ENCODE measurements around the gene STK24.
A peak's percentile ranks its signal among the peaks of the same experiment; 100 is the strongest.
"Not testable (repeated sequence)": the region's sequence is repeated elsewhere in the genome, so short reads cannot be mapped to it uniquely, and the experiment has no call there.

Gene STK24

DNA sequence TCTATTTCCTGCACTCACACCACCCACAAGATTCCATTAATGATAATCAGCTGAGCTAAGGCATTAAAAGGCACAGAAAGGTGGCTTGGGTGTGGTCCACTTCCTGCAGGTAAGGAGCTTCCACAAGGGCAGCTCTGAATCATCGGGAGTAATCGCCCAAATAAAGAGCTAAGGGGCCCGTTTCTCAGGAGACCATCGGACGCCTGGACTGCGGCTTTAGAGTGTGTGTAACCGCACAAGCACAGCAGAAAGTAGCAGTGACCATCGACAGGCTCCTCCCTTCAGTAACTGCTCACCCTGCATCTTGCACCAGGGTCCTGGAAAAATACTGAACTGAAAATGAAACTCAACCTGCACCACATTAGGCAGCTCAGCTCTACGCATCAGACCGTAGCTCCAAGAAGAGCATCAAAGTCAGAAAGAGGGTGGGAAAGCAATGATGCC lies 6.0 kb downstream of the STK24 start:
- H3K9ac ChIP-seq (ENCODE audit: low read length), result peak overlapping the region; percentile 26; the same call in 1 of the 2 replicates
- H3K27ac ChIP-seq (ENCODE audit: low read length), result peak overlapping the region; percentile 78; the same call in 1 of the 2 replicates
- H3K4me2 ChIP-seq (ENCODE audit: low read depth, low read length), result peak overlapping the region; percentile 85
- H3K36me3 ChIP-seq (replicated peaks; ENCODE audit: insufficient read depth, low read length), result no peaks in the 10 kb centered on the region
- H4K20me1 ChIP-seq (ENCODE audit: insufficient read depth, low read length), result peaks cover 50% of the 10 kb centered on the region
- no peaks in the 10 kb centered on the region for H3K9me3 ChIP-seq (replicated peaks; ENCODE audit: insufficient read depth, low read length)
- H3K9me2 ChIP-seq (replicated peaks; ENCODE audit: insufficient read depth, low read length), result no peaks in the 10 kb centered on the region
- peaks cover 42% of the 10 kb centered on the region for H3K4me1 ChIP-seq (ENCODE audit: low read length)
- TF ChIP-seq, protein P1, sequence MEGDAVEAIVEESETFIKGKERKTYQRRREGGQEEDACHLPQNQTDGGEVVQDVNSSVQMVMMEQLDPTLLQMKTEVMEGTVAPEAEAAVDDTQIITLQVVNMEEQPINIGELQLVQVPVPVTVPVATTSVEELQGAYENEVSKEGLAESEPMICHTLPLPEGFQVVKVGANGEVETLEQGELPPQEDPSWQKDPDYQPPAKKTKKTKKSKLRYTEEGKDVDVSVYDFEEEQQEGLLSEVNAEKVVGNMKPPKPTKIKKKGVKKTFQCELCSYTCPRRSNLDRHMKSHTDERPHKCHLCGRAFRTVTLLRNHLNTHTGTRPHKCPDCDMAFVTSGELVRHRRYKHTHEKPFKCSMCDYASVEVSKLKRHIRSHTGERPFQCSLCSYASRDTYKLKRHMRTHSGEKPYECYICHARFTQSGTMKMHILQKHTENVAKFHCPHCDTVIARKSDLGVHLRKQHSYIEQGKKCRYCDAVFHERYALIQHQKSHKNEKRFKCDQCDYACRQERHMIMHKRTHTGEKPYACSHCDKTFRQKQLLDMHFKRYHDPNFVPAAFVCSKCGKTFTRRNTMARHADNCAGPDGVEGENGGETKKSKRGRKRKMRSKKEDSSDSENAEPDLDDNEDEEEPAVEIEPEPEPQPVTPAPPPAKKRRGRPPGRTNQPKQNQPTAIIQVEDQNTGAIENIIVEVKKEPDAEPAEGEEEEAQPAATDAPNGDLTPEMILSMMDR (IDR thresholded peaks at IDR 0.05; ENCODE audit: low read length), result no peak
- no peak for TF ChIP-seq EZH2phosphoT487 (IDR thresholded peaks at IDR 0.05; ENCODE audit: low read length)
- peaks cover 98% of the 10 kb centered on the region for H3K79me2 ChIP-seq (ENCODE audit: low read length)
- H2AFZ ChIP-seq (ENCODE audit: low read length), result no peak overlapping the region
- H3K4me3 ChIP-seq (ENCODE audit: low read length), result peak overlapping the region; percentile 53
- H3F3A ChIP-seq (ENCODE audit: insufficient read depth, low read length), result peaks cover 38% of the 10 kb centered on the region
- DNase-seq, result peak; percentile 94
- no peaks in the 10 kb centered on the region for H3K27me3 ChIP-seq (replicated peaks; ENCODE audit: insufficient read depth, low read length)

DNA sequence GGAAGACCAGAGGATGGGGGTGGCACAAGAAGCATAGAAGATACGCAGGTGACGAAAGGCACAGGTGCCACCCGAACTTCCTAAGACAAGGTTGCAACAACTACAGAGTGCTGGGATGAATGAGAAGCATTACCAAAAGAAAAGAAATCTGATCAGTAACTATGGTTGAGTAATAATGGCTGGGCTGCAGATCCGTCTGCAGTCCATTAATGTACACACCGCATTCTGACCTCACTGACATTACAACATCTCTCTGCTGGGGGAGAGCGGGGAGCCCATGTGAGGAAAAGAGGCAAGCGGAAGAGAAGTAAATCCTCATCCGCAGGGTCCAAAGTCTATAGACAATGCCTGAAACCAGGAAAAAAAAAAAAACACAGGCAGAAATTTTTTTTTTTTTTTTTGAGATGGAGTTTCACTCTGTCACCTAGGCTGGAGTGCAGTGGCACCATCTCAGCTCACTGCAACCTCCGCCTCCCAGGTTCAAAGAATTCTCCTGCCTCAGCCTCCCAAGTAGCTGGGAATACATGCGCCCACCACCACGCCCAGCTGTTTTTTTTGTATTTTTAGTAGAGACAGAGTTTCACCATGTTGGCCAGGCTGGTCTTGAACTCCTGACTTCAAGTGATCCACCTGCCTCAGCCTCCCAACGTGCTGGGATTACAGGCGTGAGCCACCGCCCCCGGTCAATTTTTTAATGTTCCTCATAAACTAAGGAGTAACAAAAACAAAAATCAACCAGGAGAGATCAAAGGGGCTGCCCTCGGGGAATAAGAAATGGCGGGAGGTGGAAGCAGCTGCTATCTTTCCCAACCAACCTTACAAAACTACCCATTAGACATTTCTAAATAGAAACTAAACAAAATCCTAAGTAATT lies 7.2 kb downstream of the STK24 start:
- H3K9ac ChIP-seq (ENCODE audit: low read length); H3K36me3 ChIP-seq (replicated peaks; ENCODE audit: insufficient read depth, low read length); H3K4me3 ChIP-seq (ENCODE audit: low read length); H3K4me2 ChIP-seq (ENCODE audit: low read depth, low read length); H2AFZ ChIP-seq (ENCODE audit: low read length); H3K27ac ChIP-seq (ENCODE audit: low read length); H3K9me3 ChIP-seq (replicated peaks; ENCODE audit: insufficient read depth, low read length); H3K27me3 ChIP-seq (replicated peaks; ENCODE audit: insufficient read depth, low read length); H3K9me2 ChIP-seq (replicated peaks; ENCODE audit: insufficient read depth, low read length); DNase-seq: not testable (repeated sequence)
- Histone ChIP-seq H4K20me1 (ENCODE audit: insufficient read depth, low read length) (peaks cover 61% of the 10 kb centered on the region), H3F3A (ENCODE audit: insufficient read depth, low read length) (peaks cover 32% of the 10 kb centered on the region), H3K4me1 (ENCODE audit: low read length) (peaks cover 39% of the 10 kb centered on the region), H3K79me2 (ENCODE audit: low read length) (peaks cover 98% of the 10 kb centered on the region)

DNA sequence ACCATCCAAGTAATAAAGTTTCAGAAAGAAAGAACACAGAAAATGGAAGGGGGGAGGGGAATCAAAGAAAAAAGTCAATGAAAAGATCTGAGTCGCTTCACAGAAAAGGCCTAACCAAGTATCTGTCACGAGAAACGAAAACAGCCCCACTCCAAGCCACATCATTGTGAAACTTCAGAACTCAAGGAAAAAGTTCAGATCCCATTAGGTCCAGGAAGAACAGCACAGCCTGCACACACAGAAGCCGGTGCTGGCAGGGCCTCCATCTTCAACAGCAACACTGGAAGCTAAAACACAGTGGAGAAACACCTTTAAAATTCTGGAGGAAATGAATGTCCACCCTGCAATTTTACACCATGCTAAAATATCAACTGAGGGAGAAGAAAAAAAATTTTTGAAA lies 8.0 kb downstream of the STK24 start:
- DNase-seq, result no peak
- H3K4me2 ChIP-seq (ENCODE audit: low read depth, low read length), result no peak overlapping the region
- H2AFZ ChIP-seq (ENCODE audit: low read length), result no peak overlapping the region
- peaks cover 69% of the 10 kb centered on the region for H4K20me1 ChIP-seq (ENCODE audit: insufficient read depth, low read length)
- no peaks in the 10 kb centered on the region for H3K9me3 ChIP-seq (replicated peaks; ENCODE audit: insufficient read depth, low read length)
- H3K9me2 ChIP-seq (replicated peaks; ENCODE audit: insufficient read depth, low read length), result no peaks in the 10 kb centered on the region
- H3K4me1 ChIP-seq (ENCODE audit: low read length), result peaks cover 37% of the 10 kb centered on the region
- H3K79me2 ChIP-seq (ENCODE audit: low read length), result peaks cover 98% of the 10 kb centered on the region
- TF ChIP-seq, protein P1 (IDR thresholded peaks at IDR 0.05; ENCODE audit: low read length), result no peak
- TF ChIP-seq EZH2phosphoT487 (IDR thresholded peaks at IDR 0.05; ENCODE audit: low read length), result no peak
- TF ChIP-seq EZH2 (optimal IDR thresholded peaks at IDR 0.05; ENCODE audit: low read depth, low read length), result no peak
- no peak overlapping the region for H3K9ac ChIP-seq (ENCODE audit: low read length)
- H3F3A ChIP-seq (ENCODE audit: insufficient read depth, low read length), result peaks cover 32% of the 10 kb centered on the region
- no peaks in the 10 kb centered on the region for H3K27me3 ChIP-seq (replicated peaks; ENCODE audit: insufficient read depth, low read length)
- H3K27ac ChIP-seq (ENCODE audit: low read length), result no peak overlapping the region
- H3K4me3 ChIP-seq (ENCODE audit: low read length), result no peak overlapping the region
- no peaks in the 10 kb centered on the region for H3K36me3 ChIP-seq (replicated peaks; ENCODE audit: insufficient read depth, low read length)

DNA sequence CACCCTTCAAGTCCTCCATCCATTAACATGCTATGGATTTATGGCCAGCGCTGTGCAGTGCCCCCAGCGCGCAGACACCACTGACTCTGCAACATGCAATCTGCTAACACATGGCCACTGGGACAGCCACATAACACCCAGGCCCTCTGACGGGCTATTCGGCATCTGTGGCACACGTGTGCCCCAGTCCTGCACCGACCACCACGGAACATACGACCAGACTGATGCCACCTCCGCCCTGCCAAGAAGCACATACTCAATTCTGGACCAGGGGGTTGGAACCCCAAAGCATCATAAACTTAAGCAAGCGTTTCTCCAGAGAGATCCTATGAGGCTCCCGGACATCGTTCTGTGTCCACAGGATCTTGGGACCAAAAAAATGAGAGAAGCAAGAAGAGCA lies 9.8 kb downstream of the STK24 start:
- H3K4me3 ChIP-seq (ENCODE audit: low read length), result no peak overlapping the region
- H3K79me2 ChIP-seq (ENCODE audit: low read length), result peaks cover 96% of the 10 kb centered on the region
- no peak overlapping the region for H3K4me2 ChIP-seq (ENCODE audit: low read depth, low read length)
- peaks cover 21% of the 10 kb centered on the region for H3K4me1 ChIP-seq (ENCODE audit: low read length)
- no peaks in the 10 kb centered on the region for H3K9me3 ChIP-seq (replicated peaks; ENCODE audit: insufficient read depth, low read length)
- no peak overlapping the region for H2AFZ ChIP-seq (ENCODE audit: low read length)
- peaks cover 66% of the 10 kb centered on the region for H4K20me1 ChIP-seq (ENCODE audit: insufficient read depth, low read length)
- H3K9me2 ChIP-seq (replicated peaks; ENCODE audit: insufficient read depth, low read length), result no peaks in the 10 kb centered on the region
- TF ChIP-seq EZH2 (optimal IDR thresholded peaks at IDR 0.05; ENCODE audit: low read depth, low read length), result no peak
- TF ChIP-seq, protein P1 (IDR thresholded peaks at IDR 0.05; ENCODE audit: low read length), result no peak
- no peak for TF ChIP-seq EZH2phosphoT487 (IDR thresholded peaks at IDR 0.05; ENCODE audit: low read length)
- H3K36me3 ChIP-seq (replicated peaks; ENCODE audit: insufficient read depth, low read length), result no peaks in the 10 kb centered on the region
- H3K27ac ChIP-seq (ENCODE audit: low read length), result no peak overlapping the region
- DNase-seq, result no peak
- no peaks in the 10 kb centered on the region for H3K27me3 ChIP-seq (replicated peaks; ENCODE audit: insufficient read depth, low read length)
- no peak overlapping the region for H3K9ac ChIP-seq (ENCODE audit: low read length)
- H3F3A ChIP-seq (ENCODE audit: insufficient read depth, low read length), result peaks cover 19% of the 10 kb centered on the region

All from MM.1S (cell line).